CD4-positive, alpha-beta T cell treated with Interleukin-17A for 1 hour (primary cell): ENCODE measurements around the gene ICOS.
A peak's percentile ranks its signal among the peaks of the same experiment; 100 is the strongest.
"Not testable (repeated sequence)": the region's sequence is repeated elsewhere in the genome, so short reads cannot be mapped to it uniquely, and the experiment has no call there.

ENCODE experiments used
- DNase-seq: peaks from one replicate; pipeline ENCODE4 v3.0.0-alpha.2; 2020

The ICOS gene

DNA sequence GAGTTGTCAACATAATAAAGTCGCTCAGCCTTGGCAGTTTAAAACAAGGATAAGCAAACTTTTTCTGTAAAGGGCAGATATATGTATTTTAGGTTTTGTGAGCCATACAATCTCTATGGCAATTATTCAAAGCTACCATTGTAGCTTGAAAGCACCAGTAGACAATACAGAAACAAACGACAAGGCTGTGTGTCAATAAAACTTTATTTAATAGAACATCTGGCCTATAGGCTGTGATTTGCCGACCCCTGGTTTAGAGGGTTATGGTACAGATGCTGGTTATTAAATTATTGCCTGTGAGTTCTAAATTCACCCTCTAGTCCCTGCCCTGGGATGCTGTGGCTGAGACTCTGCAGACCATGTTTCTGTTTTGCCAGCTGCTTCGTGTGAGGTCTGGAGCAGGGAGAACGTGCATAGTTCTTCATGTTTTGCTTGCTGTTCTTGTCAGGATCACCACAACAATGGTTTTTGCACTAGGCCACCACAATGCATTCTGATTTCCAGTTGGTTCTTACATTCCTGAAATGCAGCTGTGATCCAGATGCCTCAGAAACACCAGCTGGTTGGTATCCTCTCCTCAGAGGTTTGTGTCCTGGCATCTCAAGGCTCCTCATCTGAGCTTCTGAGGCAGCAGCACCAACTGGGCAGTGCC, 46.6 kb downstream of the ICOS start:
- no peak for DNase-seq

DNA sequence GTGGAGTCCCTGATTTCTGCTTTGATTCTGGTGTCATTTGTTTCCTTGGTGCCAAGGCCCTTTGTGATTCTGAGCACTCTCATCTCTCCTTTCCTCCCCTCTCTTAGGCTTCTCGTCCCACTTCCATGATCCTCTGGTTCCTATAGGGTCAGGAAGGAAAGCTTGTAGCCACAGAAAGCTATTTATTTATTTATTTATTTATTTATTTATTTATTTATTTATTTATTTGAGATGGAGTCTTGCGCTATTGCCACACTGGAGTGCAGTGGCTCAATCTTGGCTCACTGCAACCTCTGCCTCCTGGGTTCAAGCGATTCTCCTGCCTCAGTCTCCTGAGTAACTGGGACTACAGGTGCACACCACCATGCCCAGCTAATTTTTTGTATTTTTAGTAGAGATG, 49.4 kb downstream of the ICOS start:
- not testable (repeated sequence) for DNase-seq

DNA sequence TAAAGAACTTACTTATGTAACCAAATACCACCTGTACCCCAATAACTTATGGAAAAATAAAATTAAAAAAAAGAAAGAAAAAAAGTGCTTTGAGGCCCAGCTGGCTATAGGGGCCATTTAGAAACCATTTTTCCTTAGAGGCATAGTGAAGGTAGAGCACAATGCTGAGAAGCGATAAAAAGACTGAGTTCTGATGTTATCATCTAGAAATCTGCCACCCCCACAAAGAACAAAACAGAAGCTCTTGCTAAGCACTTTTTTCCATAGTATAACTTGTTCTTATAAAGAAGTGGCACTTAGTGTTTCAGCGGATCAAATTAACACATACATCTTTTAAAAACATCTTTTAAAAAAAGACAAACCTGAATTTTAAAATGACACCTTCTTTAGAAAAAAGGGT, 51.4 kb downstream of the ICOS start:
- no peak for DNase-seq

DNA sequence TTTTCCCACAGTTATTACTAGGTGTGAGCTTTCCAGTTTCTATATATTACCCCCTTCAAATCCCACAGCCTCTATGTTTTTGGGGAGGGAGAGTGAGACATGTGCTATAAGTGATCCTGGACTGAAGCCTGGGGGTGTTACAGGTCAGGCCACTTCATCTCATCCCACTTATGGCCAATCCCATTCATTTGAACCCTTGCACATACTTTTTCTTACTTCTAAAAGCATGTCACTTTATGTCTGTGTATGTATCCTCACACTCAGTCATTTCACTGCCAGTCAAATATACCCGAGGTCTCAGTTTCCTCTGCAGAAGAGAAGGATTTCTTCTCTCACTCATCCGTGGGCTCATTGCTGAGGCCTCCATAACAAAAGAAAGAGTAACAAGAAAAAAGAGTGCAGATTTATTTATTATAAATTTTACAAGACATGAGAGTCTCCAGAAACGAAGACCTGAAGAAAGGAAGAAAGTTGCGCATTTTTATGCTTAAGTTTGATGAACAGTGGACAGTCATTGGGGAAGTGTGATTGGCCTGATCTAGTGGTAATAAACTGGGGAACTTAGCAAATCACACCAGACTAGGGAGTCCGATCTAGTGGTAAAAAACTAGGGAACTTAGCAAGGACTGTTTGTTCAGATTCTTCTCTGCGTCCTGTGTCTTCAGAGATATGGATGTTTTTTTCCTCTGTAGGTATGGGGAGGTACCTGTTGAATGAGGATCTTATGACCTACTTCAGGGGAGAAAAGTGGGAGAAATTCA, 52.1 kb downstream of the ICOS start:
- no peak for DNase-seq

DNA sequence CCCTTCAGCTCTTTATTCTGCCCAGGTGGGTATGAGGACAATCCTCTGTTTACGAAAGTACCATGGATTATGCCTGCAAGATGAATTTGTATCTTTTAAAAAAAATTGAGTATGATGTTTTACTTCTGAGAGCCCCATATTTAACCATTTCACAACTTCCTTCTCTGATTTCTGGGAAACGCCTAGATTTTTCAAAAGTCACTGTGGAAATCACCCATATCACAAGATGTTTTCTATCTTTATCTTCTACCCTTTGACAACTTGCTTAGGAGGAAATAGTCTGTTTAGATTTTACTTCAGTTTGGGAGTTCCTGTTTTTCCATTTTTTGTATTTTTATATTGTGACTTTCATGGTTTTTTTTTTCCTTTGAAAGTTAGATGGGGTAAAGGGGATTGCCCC, 53.0 kb downstream of the ICOS start:
- DNase-seq, result no peak

DNA sequence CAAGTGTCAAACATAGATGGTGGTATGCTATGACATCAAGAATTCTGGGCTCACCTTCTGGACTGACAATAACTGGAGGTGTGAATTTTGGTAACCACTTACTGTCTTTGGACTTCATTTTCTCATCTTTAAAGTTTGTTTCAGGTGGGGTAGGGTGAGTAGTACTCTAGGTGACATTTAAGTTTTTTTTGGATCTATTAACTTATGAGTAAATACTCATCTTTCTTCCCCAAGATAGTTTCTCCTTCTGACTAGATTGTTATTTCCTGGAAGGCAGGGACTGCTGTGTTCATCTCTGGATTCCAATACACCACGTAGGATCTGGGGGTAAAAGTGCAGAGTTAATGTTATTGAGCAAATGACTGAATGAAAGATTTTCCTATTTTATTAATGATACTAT, 55.9 kb downstream of the ICOS start:
- no peak for DNase-seq

DNA sequence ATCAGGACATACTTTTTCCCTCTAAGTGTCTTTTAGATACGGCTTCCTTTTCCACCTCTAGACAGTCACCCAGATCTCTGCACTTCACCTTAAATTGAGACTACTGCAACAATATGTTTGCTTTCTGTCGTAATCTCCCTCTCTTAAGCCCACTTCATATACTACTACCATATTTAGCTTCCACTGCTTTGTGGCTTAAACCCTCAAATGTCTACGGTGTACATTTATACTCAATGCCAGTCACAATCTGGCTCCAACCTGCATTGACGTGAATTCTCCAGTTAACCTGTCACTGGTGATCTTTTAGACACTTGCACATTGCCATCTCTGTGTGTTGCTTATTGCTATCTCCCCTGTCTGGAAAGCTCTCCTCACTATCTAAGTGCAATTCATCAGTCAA, 56.4 kb downstream of the ICOS start:
- DNase-seq, result no peak

DNA sequence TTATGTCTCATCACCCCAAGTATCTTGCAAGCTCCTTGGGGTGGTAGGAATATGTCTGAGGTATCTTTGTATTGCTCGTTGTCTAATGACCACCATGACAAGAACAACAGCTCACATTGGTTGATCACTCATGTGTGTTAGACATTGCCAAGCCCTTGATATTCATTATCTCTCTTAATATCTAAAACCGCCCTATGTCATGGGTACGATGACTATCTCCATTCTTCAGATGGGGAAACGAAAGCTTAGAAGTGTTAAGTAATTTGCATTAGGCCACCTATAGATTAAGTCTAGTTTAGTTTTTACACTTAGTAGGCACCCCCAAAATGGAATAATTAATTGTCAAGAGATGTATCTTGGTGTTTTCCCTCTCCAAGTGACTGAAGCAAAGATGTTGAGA, 57.0 kb downstream of the ICOS start:
- DNase-seq, result peak; percentile 41

DNA sequence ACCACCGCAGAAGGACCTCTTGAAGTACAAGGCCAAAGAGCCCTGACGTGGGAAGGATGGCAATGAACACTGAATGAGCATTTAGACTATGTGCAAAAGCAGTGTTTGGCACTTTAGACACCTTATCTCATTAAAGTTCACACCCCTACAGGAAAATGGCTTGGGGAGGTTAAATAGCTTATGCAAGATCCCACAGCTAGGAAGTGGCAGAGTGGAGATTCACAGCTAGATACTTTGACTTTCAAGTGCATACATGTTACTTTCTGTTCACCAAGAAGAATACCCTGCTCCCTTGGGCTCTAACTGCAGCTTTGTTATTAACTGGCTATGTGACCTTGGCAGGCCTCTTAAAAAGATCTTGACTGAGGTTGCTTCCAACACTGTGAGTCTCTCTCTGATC, 58.2 kb downstream of the ICOS start:
- DNase-seq, result peak; percentile 43

DNA sequence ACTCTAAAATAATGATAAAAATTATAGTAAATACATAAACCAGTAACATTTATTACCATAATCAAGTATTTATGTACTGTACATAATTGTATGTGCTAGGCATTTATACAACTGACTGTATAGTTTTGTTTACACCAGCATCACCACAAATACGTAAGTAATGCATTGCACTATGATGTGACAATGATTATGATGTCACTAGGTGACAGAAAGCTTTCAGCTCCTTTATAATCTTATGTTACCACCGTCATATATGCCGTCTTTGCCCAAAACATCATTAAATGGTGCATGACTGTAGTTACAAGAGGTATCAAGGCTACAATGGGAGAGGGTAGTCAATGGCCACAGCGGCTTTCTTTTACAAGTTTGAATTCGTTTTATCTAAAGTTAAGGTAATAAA, 60.1 kb downstream of the ICOS start:
- DNase-seq, result no peak

DNA sequence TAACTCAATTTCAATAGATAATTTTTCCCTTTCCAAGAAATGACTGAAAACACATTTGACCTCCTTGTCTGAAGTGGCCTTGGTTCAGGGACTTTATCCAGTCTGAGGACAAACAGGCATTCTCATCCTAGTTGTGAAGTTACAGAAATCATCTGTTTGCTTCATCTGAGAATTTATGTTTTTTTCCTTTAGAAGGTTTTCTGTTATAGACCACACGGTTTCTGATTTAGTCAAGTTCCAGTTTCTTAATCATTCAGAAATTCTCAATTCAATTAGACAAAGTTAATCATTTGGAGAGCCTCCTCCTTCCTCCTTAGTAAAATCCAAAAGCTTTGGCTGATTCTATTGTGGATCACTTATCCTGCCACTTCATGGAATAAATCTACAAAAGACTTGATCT, 60.9 kb downstream of the ICOS start:
- no peak for DNase-seq

DNA sequence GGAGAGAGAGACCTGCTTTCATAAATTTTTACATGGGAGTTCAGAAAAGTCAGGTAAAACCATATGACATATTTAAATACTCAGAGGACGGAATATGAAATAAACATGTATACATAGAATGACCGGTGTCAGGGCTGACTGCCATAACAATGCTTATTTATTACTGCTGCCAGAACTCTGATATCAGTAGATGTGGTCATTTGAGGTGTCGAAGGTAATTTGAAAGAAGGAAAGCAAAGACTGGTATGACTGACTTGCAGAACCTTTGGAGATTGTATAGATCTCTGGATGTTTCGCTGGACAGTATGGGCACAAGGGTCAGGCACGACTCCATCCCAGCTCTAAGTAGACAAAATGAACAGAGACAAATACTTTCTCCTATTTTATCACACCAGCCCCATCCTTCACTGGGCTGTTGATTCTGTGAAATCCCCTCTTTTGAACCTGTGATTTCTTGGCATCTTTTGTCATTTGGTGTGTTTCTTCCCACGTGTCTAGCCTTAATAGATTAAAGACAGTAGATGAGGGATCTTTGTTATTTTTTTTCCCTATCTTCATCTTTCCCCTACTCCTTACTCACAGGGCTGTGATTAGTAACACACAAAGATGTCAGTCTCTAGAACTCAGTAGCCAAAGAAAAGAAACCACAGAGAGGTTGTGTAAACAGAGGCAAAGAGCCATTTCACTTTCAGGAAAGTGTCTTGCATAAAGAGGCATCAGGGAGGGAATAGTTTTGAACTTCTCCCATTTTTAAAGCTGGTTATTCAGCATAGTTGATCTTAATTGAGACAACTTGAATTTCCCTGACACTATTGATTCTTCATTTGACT, 61.6 kb downstream of the ICOS start:
- peak; percentile 32 for DNase-seq

DNA sequence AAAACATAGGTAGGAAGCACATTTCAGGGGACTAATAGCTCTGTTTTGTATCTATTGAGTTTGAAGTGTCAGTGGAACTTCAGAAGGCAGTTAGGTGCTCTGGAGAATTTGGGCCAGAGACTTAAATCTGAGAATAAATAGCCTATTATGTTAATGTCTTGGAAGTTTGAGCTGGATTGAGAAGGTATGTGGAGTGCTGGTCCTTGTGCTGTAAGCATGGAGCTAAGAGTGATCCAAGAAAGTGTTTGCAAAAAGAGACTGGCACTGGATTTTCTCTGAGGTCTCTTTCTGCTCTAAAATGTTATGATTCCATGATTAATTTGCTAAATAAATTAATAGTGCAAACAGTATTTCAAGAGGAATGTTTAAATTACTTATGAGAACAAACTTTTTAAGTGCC, 63.3 kb downstream of the ICOS start:
- DNase-seq, result no peak

DNA sequence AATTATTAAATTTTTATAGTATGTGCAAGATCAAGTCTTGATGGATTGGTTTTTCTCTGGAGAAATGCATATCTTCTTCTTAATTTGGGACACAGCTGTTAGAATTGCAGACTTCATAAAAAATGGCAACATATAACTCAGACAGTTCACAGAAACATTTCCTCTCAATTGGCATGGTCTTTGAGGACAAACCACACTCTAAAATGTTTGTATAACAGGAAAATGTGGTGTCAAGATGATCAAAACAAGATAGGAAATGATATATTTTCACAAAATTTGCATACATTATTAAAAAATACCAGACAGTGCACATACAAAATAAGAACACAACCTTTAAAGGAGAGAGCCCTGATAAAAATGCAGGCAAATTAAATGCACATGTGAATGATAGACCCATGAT, 63.9 kb downstream of the ICOS start:
- peak; percentile 43 for DNase-seq

DNA sequence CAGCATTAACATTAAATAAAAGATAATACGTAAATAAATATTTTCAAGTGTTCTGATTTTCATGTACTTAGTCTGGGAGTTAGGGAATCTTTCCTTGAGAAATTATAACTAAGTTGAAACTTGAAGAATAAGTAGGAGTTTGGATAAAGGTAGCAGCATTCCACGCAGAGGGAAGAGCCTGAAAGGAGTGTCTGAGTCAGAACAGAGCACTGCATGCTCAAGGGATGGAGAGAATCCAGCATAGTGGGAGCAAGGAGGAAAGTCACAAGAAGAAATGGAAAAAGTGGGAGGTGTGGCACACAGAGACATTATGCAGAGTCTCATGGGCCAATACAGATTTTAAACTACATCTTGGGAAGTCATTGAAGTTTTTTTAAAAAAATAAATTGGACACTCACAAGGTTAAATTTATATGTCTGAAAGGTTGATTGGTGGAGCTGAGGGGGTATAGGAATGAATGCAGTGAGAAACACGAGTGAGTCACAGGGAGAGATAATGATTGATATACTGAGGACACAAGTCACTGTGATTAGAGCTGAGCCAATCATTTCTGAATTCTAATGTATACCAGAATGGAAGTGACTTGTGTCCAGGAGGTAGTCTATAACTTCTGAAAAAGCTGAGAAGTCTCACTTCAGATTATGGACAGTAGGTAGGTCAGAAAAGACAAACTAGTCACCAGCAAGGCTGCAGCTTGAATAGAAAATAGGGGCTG, 66.9 kb downstream of the ICOS start:
- no peak for DNase-seq

DNA sequence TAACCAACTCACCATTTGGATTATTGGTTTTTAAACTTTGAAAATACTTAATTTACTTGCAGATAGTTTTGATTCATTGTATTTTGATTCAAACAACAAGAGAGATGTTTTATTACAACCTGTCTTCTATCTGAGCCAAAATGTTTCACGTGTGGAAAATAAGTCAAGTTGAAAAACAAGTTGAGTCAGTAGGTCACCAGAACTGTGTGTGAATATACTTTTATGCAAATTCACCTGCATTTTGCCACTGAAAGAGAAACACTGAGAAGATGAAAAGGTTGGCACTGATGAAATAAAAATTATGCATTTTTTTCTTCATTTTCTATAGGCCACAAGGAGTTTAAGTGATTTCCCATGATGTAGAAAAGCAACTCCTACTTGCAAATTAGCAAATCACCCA, 68.3 kb downstream of the ICOS start:
- DNase-seq, result no peak

DNA sequence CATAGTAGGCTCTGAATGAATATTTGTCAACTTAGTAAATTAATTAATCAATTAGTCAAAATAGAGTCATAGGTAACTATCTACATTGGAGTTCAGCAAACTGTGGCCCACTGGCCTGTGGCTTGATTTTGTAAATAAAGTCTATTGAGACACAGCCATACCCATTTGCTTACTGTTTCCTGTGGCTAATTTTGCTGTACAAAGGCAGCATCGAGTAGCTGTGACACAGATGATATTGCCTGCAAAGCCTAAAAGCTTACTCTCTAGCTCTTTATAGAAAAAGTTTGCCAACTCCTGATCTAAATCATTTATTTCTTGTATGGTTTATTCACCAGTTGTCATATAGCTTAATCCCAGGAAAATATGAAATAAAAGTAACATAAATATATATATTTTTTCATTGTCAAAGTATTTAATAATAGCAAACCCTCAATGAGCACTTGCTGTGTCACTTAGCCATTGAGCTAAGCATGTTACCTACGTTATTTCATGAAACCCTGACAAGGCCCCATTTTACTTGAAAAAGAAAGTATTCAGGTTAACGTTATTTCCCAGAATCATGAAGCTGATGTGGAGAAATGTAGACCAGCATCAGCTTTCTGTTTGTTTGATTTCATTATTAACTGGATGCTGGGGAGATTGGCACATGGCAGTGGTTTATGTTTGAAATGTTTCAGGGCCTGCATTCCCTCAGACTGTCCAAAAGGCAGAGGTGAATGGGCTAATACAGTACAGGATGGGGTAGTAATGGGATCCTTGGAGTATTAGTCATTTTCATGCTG, 69.6 kb downstream of the ICOS start:
- no peak for DNase-seq

DNA sequence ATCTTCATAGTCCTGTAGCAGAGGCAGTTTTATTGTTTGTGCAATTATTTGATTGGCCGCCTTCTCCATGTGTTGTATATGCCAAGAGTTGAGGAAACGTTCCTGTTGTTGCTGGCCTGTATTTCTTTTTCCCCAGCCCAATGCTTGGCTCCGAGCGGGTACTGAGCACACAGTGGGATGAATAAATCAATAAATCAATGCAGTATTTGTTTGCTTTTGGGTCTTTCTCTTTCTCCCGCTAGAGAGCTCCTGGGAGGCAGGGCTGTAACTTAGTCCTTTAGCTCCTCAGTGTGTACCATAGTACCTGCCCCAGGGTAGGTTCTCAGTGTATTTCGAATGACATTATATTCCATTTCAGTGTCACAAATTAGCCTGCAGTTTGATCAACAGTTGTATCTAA, 71.8 kb downstream of the ICOS start:
- DNase-seq, result no peak

DNA sequence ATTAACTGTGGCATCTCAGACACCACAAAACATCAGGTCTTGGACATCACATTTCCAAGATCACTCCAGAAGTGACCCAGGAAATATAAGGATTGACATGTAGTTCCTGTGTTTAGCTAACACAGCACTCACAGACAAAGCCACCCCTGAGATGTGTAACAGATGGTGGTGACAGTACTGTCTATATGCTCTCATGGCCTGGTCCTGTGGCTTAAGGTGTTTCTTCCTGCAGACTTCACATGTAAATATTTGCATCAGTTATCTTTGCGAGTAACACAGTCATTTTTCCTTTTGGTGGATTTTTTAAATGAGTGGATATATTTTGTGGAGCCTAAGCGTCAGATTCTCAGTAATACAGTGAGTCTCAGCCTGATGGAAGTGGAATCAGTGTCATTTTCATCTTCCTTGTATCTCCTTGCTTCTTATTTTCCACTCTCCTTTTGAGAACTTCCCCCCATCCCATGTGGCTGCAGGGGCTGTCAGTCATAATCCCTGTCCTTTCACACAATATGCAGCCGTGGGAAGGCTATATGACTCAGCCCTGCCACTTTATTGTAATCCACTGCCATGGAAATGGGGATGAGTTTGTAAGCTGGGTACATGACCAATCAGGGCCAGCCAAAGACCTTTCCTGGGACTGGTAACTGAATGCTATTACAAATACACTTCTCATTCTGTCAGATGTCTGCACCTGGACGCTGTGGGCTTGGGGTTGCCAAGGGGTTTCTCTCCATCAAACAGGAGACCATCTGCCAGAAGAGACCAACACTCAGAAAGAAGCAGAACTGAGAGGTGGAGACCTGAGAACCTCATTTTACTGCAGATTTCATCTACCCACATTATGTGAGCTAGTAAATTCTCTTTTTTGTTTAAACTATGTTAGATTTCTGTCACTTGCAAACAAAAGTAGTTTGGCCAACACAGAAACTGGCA, 74.3 kb downstream of the ICOS start:
- no peak for DNase-seq
